ENCODE data around the gene NFIB.

NFIB gene

GRCh38 chr9:14341437-14342122 is 27.6 kb upstream of the NFIB start:
- Mint-ChIP-seq H3K4me1 (peaks cover 6% of the 10 kb centered on the region), H3K4me3 (no peak overlapping the region), H3K27me3 (peaks cover 35% of the 10 kb centered on the region), H3K9me3 (no peaks in the 10 kb centered on the region), H3K27ac (ENCODE audit: low read depth) (no peak overlapping the region), H3K36me3 (ENCODE audit: insufficient read depth) (no peaks in the 10 kb centered on the region)
- ATAC-seq (replicated peaks; ENCODE audit: extremely low read depth, poor library complexity, severe bottlenecking) (no peak), DNase-seq (ENCODE audit: low spot score in 2 of 2) (no peak)

GRCh38 chr9:14340994-14341393 is 27.1 kb upstream of the NFIB start:
- no peak for DNase-seq (ENCODE audit: low spot score in 2 of 2)
- Mint-ChIP-seq H3K4me3 (no peak overlapping the region), H3K4me1 (peaks cover 6% of the 10 kb centered on the region), H3K9me3 (no peaks in the 10 kb centered on the region), H3K27me3 (peaks cover 37% of the 10 kb centered on the region), H3K36me3 (ENCODE audit: insufficient read depth) (no peaks in the 10 kb centered on the region), H3K27ac (ENCODE audit: low read depth) (no peak overlapping the region)
- no peak for ATAC-seq (replicated peaks; ENCODE audit: extremely low read depth, poor library complexity, severe bottlenecking)

GRCh38 chr9:14340219-14340873 is 26.4 kb upstream of the NFIB start:
- ATAC-seq (replicated peaks; ENCODE audit: extremely low read depth, poor library complexity, severe bottlenecking), result no peak

GRCh38 chr9:14339746-14340145 is 25.8 kb upstream of the NFIB start:
- Mint-ChIP-seq H3K4me1 (no peaks in the 10 kb centered on the region), H3K36me3 (ENCODE audit: insufficient read depth) (no peaks in the 10 kb centered on the region), H3K27ac (ENCODE audit: low read depth) (no peak overlapping the region), H3K27me3 (peaks cover 50% of the 10 kb centered on the region), H3K4me3 (no peak overlapping the region), H3K9me3 (no peaks in the 10 kb centered on the region)
- DNase-seq (ENCODE audit: low spot score in 2 of 2) (no peak), ATAC-seq (replicated peaks; ENCODE audit: extremely low read depth, poor library complexity, severe bottlenecking) (no peak)

More at GRCh38 chr9:14340219-14340873, 26.4 kb upstream of the NFIB start:
- Mint-ChIP-seq H3K27ac (ENCODE audit: low read depth) (no peak overlapping the region), H3K36me3 (ENCODE audit: insufficient read depth) (no peaks in the 10 kb centered on the region), H3K9me3 (no peaks in the 10 kb centered on the region), H3K4me1 (peaks cover under 1% of the 10 kb centered on the region), H3K4me3 (no peak overlapping the region), H3K27me3 (peaks cover 44% of the 10 kb centered on the region)
- no peak for DNase-seq (ENCODE audit: low spot score in 2 of 2)

GRCh38 chr9:14337615-14338014 is 23.7 kb upstream of the NFIB start:
- Mint-ChIP-seq H3K27ac (ENCODE audit: low read depth) (no peak overlapping the region), H3K36me3 (ENCODE audit: insufficient read depth) (no peaks in the 10 kb centered on the region), H3K4me1 (no peaks in the 10 kb centered on the region), H3K4me3 (no peak overlapping the region), H3K27me3 (peaks cover 56% of the 10 kb centered on the region), H3K9me3 (no peaks in the 10 kb centered on the region)
- no peak for DNase-seq (ENCODE audit: low spot score in 2 of 2)
- ATAC-seq (replicated peaks; ENCODE audit: extremely low read depth, poor library complexity, severe bottlenecking), result no peak

GRCh38 chr9:14336244-14336643 is 22.3 kb upstream of the NFIB start:
- no peak for ATAC-seq (replicated peaks; ENCODE audit: extremely low read depth, poor library complexity, severe bottlenecking)
- no peak overlapping the region for H3K27ac Mint-ChIP-seq (ENCODE audit: low read depth)
- H3K4me1 Mint-ChIP-seq, result no peaks in the 10 kb centered on the region
- no peaks in the 10 kb centered on the region for H3K9me3 Mint-ChIP-seq
- peaks cover 56% of the 10 kb centered on the region for H3K27me3 Mint-ChIP-seq
- no peak for DNase-seq (ENCODE audit: low spot score in 2 of 2)
- H3K36me3 Mint-ChIP-seq (ENCODE audit: insufficient read depth), result no peaks in the 10 kb centered on the region
- no peak overlapping the region for H3K4me3 Mint-ChIP-seq

GRCh38 chr9:14331120-14331519 is 17.2 kb upstream of the NFIB start:
- Mint-ChIP-seq H3K9me3 (no peaks in the 10 kb centered on the region), H3K4me3 (no peak overlapping the region), H3K27me3 (peaks cover 20% of the 10 kb centered on the region), H3K36me3 (ENCODE audit: insufficient read depth) (no peaks in the 10 kb centered on the region), H3K27ac (ENCODE audit: low read depth) (no peak overlapping the region), H3K4me1 (no peaks in the 10 kb centered on the region)
- no peak for DNase-seq (ENCODE audit: low spot score in 2 of 2)
- no peak for ATAC-seq (replicated peaks; ENCODE audit: extremely low read depth, poor library complexity, severe bottlenecking)

GRCh38 chr9:14327036-14327435 is 13.1 kb upstream of the NFIB start:
- no peak overlapping the region for H3K4me3 Mint-ChIP-seq
- H3K27ac Mint-ChIP-seq (ENCODE audit: low read depth), result no peak overlapping the region
- H3K4me1 Mint-ChIP-seq, result peaks cover 8% of the 10 kb centered on the region
- ATAC-seq (replicated peaks; ENCODE audit: extremely low read depth, poor library complexity, severe bottlenecking) (no peak), DNase-seq (ENCODE audit: low spot score in 2 of 2) (no peak)
- H3K36me3 Mint-ChIP-seq (ENCODE audit: insufficient read depth), result peaks cover 2% of the 10 kb centered on the region
- H3K9me3 Mint-ChIP-seq, result no peaks in the 10 kb centered on the region
- H3K27me3 Mint-ChIP-seq, result no peaks in the 10 kb centered on the region

GRCh38 chr9:14326264-14326826 is 12.4 kb upstream of the NFIB start:
- Mint-ChIP-seq H3K36me3 (ENCODE audit: insufficient read depth) (peaks cover 3% of the 10 kb centered on the region), H3K4me1 (peaks cover 15% of the 10 kb centered on the region), H3K4me3 (no peak overlapping the region), H3K9me3 (no peaks in the 10 kb centered on the region), H3K27ac (ENCODE audit: low read depth) (no peak overlapping the region), H3K27me3 (no peaks in the 10 kb centered on the region)
- DNase-seq (ENCODE audit: low spot score in 2 of 2) (no peak), ATAC-seq (replicated peaks; ENCODE audit: extremely low read depth, poor library complexity, severe bottlenecking) (peak; percentile 24)

GRCh38 chr9:14325147-14325546 is 11.2 kb upstream of the NFIB start:
- ATAC-seq (replicated peaks; ENCODE audit: extremely low read depth, poor library complexity, severe bottlenecking) (no peak), DNase-seq (ENCODE audit: low spot score in 2 of 2) (no peak)
- Mint-ChIP-seq H3K4me3 (no peak overlapping the region), H3K27ac (ENCODE audit: low read depth) (no peak overlapping the region), H3K4me1 (peaks cover 22% of the 10 kb centered on the region), H3K27me3 (no peaks in the 10 kb centered on the region), H3K36me3 (ENCODE audit: insufficient read depth) (peaks cover 7% of the 10 kb centered on the region), H3K9me3 (no peaks in the 10 kb centered on the region)

GRCh38 chr9:14323985-14324650 is 10.2 kb upstream of the NFIB start:
- ATAC-seq (replicated peaks; ENCODE audit: extremely low read depth, poor library complexity, severe bottlenecking), result no peak
- no peak overlapping the region for H3K27ac Mint-ChIP-seq (ENCODE audit: low read depth)
- H3K4me1 Mint-ChIP-seq, result peaks cover 22% of the 10 kb centered on the region
- peaks cover 7% of the 10 kb centered on the region for H3K36me3 Mint-ChIP-seq (ENCODE audit: insufficient read depth)
- no peak overlapping the region for H3K4me3 Mint-ChIP-seq
- H3K27me3 Mint-ChIP-seq, result no peaks in the 10 kb centered on the region
- no peak for DNase-seq (ENCODE audit: low spot score in 2 of 2)
- H3K9me3 Mint-ChIP-seq, result no peaks in the 10 kb centered on the region

- DNase-seq (ENCODE audit: low spot score in 2 of 2), result no peak
- Mint-ChIP-seq H3K27me3 (no peaks in the 10 kb centered on the region), H3K4me3 (peak overlapping the region; percentile 82), H3K4me1 (peaks cover 22% of the 10 kb centered on the region), H3K36me3 (ENCODE audit: insufficient read depth) (peaks cover 7% of the 10 kb centered on the region), H3K9me3 (no peaks in the 10 kb centered on the region), H3K27ac (ENCODE audit: low read depth) (peak overlapping the region; percentile 50)
- ATAC-seq (replicated peaks; ENCODE audit: extremely low read depth, poor library complexity, severe bottlenecking), result no peak
Observed at GRCh38 chr9:14323083-14323971, 9.4 kb upstream of the NFIB start.

All from central memory CD8-positive, alpha-beta T cell (primary cell).